ENCODE data around the gene FCRLA. TPM values are rescaled to one million over a fixed set of nuclear protein-coding genes. Genes with fewer than 3 reads are reported as not detected.
"Not testable (repeated sequence)": the region's sequence is repeated elsewhere in the genome, so short reads cannot be mapped to it uniquely, and the experiment has no call there.

FCRLA gene, protein sequence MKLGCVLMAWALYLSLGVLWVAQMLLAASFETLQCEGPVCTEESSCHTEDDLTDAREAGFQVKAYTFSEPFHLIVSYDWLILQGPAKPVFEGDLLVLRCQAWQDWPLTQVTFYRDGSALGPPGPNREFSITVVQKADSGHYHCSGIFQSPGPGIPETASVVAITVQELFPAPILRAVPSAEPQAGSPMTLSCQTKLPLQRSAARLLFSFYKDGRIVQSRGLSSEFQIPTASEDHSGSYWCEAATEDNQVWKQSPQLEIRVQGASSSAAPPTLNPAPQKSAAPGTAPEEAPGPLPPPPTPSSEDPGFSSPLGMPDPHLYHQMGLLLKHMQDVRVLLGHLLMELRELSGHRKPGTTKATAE
- polyA plus RNA-seq (ENCODE audit: insufficient read length) = not detected
- long read RNA-seq, donor 1 = 0 reads
- long read RNA-seq, donor 2 = 0 reads
- long read RNA-seq, donor 3 = 0 reads
- long read RNA-seq, donor 4 = 0 reads
- long read RNA-seq, donor 5 = 0 reads
- long read RNA-seq, donor 6 = 0 reads
- long read RNA-seq, donor 7 = 0 reads
- long read RNA-seq, donor 8 = 0 reads

DNA sequence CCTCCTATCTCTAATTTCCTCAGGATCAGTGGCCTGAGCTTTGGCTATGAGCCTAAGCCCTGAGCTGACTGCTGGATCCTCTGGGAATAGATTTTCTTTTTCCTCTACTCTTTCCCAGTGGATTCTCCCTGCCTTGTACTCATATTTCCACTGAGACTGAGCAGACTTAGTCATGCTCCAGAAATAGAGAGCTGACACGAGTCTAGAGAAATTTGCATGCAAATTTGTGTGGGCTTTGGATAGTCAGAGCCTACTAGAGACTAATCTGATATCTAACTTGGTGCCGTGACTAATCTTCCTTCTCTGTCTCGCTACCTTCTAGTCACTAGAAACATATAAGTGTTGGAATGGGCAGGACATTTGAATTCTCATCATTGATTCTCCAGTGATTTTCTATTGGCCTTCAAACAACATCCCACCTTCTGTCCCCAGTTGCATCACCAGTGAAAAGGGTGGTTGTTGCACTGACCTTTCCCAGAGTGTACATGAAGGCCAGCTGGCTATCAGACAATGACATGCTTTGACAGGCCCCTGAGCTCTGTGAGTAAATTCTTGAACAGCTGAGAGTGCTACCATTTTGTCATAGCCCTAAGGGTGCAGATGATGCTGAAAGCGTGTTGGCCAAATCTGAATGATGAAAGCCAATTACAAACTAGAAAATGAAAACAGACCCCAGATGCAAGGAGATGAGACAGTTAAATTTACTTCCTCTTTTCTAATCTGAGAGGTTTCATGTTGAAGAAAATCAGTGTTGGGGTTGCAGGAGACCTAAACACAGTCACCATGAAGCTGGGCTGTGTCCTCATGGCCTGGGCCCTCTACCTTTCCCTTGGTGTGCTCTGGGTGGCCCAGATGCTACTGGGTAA lies at the start of gene FCRLA:
FCRLA (plus strand) TSS at position 748 of the 866 bp plus-strand sequence; CDS start at position 784, 36 bp downstream.
- DNase-seq = no peak

DNA sequence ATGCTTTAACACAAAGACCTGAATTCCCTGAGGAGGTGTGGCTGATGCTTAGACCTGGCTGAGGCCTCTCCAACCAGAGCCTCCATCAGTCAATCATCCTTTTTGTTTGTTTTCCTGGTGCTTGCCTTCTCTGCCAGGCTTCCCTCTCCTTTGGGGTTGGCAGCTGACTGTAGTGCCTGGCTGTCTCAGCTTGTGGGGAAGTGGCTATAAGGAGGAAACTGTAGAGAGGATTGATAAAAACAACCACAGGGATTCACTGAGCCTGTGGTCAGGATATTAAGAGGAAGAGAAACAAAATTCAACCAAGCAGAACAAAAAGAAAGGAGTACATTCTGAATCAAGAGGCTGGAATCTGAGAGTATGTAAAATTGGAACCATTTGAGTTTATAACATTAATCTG lies 48.5 kb upstream of the FCRLA start:
- DNase-seq = not testable (repeated sequence)

DNA sequence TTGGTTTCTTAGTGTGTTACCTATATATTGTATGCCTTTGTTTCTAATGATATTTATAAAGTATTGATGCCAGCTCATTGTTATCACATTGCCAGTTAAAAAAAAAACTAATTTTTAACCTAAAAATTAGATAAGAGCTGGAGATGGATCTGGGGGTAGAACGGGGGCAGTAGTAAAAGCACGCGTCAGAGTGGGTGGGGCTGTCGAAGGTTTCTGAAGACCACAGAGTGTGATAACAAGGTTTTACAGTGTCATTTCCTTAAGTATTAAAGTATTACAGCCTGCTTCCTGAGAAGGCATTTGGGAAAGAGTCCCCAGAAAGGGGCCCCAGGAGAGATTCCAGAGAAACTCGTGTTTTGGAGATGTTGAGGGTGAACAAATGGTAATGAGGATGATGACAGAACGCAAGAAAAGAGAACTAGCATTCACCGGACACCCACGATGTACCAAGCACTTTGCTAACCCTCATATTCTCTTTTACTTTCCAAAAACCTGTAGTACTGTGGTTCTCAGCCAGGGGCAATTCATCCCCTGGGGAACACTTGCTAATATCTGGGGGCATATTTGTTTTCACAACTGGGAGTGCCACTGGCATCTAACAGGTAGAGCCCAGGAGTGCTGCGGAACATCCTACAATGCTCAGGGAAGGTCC lies 45.2 kb upstream of the FCRLA start:
- not testable (repeated sequence) for DNase-seq

DNA sequence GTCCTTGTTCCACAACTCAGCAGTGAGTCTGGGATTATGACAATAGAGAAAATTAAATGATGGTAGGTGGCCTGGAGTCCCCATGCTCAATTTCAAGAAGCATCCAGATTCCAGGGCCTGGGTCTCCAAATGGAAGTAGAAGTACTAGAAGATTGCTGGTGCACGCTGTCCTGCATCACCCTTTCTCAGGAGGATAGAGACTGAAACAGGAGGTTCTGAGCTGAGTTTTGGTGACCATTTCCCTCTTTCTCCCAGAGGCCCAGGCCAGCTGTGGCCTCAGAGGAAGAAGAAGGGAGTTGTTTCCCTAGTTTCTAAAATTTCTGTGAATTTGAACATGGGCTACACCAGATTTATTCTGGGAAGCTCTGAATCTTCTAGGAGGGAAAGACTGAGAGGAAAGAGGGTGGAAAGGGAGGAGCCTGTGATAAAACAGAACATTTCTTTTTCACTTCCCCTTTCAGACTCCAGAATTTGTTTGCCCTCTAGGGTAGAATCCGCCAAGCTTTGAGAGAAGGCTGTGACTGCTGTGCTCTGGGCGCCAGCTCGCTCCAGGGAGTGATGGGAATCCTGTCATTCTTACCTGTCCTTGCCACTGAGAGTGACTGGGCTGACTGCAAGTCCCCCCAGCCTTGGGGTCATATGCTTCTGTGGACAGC lies 44.2 kb upstream of the FCRLA start, which contains the start of gene FCGR2B:
FCGR2B (plus strand) TSS at position 460 of the 656 bp plus-strand sequence; CDS start at position 559, 99 bp downstream.
- not testable (repeated sequence) for DNase-seq

DNA sequence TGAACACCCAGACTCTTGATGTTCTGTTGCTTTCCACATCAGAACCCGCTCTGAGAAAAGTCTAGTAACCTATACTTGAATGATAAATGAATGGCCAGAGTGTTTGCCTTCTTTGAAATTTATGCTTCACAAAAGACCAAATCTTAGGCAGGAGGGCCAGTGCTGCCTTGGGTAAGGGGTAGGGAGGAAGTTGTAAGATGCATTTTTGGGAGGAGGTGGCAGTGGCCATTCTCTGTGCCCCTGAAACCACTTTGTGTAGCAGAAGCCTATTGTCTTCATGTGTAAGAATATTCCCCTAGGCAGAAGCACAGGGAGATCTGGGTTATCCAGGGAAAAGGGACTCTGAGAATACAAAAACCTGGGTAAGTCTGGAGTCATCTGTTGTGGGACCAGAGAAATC lies 43.5 kb upstream of the FCRLA start:
- DNase-seq = not testable (repeated sequence)

DNA sequence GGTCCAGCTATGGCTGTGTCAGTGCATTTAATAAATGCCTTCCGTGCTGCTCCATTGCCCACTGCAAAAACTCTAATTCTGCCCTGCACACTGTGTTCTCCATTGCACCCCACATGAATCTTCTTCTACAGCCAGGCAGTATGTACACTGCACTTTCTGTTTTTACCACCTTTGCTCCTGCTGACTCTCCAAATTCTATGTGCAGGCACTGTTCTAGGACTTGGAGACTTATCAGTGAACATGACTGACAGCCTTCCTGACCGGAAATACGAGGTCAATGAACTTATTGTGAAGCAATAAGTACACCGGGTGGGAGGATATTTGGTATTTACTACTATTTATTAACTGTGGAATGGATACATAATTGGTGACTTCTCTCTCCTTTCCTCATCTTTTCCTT lies 42.3 kb upstream of the FCRLA start:
- DNase-seq = not testable (repeated sequence)

DNA sequence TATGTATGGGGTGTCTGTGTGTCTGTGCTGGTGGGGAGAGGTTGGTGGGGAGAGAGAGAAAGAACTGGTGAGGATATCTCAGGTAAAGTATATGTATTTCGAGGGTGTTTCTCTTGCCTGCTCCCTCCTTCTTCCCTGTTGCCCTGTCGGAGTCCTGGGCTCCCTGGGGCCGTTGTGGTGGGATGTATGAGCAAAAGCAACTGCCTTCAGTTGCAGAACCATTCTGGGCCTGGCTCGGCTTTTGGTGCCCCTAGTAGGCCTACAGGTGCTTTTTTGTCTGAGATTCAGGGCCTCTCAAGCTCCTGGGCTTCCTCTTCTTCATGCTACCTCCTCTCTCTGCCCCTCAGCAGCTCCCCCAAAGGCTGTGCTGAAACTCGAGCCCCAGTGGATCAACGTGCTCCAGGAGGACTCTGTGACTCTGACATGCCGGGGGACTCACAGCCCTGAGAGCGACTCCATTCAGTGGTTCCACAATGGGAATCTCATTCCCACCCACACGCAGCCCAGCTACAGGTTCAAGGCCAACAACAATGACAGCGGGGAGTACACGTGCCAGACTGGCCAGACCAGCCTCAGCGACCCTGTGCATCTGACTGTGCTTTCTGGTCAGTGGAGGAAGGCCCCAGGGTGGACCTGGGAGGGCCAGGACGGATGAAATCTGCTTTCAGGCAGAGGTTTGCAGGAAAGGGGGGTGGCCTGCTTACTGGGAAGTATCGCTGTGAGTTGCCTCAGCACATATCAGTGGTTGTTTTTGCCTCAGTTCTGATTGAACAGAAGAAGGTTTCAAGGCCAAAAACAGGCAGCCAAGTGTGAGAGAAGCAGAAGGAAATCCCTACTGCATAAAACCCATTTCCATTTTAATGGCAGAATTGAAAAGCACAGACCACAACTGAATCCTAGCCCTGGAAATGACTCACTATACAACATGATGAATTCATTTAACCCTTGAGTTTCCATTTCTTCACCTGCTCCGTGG lies 35.7 kb upstream of the FCRLA start:
- not testable (repeated sequence) for DNase-seq

DNA sequence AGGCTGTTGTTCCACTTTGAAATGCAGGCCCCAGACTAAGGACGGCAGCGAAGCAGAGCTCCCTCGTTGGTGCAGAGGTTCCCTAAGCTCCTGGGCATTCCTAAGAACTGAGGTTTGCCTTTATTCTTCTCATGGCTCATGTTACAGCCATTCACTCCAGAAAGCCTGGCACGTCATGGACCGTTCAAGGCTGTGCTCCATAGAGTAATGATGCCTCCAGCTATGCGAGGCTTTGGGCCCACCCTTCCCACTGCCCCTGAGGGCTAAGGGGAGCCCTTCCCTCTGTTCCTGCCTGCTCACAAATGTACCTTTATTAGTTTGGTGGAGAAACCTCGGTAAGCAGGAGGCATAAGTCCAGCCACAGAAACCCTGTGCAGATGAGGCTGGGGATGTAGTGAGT lies 33.6 kb upstream of the FCRLA start:
- DNase-seq = not testable (repeated sequence)

DNA sequence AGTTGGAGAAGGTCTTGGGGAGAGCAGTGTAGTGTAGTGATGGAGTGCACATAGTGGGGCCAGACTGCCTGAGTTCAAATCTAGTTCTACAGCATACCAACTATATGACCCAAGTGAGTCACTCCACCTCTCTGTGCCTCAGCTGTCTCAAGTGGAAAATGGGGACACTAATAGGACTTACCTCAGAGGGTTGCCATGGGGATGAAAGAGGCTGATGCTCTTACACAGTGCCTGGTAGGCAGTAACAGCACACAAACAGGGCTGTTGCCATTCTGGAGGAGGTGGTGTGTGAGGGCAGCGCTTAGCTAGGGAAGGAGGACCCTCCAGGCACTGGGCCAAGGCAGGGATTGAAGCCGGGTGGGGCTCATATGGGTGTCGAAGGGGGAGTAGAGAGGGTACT lies 32.6 kb upstream of the FCRLA start:
- DNase-seq = not testable (repeated sequence)

DNA sequence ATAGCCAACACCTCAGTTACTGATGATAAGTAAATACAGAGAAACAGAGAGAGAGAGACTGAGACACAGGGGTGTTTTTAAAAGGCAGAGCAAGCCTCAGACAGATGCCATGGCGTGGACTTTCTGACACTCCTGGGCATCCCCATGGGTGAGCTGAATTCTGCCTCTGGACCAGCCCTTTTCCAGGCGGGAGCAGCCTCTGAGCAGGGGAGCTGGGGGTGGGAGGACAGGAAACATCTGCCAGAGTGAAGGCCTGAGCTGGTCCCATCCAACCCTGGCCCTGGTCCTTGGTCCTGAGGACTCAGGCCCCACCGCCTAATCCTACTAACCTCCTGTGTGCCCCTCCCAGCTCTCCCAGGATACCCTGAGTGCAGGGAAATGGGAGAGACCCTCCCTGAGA lies 32.1 kb upstream of the FCRLA start:
- DNase-seq = not testable (repeated sequence)

DNA sequence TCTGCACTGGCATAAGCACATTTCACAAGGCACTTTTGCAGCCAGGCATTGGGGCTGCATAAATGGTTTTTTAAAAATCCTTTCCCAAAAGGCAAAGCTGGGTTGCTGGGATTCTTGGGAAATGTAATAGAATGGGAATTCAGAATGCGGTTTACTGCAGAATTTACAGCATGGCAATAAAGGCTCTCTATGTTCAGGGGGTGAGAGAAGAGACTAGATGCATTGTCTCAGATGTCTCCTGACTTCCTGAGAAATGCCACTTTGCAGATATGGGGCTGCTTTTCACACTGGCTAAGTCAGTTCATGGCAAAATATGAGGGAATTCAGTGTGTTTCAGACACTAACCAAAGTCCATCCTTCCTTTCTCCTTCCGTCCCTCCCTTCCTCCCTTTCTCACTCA lies 30.6 kb upstream of the FCRLA start:
- DNase-seq = no peak

DNA sequence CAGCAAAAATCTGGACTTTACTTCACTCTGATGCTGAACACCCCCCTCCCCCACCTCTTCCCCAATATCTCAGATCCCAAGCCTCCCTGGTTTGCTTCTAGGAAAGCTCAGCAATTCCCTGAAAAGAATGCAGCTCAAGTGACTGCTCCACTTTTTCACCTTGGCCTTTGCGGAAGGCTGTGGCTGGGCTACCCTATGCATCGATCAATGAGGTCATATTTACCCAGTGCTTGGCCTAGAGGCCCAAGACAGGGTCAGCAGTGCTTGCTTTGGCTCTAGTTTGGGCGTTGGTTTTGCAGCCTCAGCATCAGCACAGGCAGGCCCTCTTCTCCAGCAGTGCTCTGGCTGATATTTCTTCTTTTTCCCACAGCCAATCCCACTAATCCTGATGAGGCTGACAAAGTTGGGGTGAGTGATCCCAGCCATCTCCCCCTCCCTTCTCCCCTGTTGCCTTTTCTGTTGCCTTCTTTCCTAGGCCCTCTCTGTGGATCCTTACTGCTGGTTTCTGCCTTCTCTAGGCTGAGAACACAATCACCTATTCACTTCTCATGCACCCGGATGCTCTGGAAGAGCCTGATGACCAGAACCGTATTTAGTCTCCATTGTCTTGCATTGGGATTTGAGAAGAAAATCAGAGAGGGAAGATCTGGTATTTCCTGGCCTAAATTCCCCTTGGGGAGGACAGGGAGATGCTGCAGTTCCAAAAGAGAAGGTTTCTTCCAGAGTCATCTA lies 29.9 kb upstream of the FCRLA start:
- DNase-seq = no peak

DNA sequence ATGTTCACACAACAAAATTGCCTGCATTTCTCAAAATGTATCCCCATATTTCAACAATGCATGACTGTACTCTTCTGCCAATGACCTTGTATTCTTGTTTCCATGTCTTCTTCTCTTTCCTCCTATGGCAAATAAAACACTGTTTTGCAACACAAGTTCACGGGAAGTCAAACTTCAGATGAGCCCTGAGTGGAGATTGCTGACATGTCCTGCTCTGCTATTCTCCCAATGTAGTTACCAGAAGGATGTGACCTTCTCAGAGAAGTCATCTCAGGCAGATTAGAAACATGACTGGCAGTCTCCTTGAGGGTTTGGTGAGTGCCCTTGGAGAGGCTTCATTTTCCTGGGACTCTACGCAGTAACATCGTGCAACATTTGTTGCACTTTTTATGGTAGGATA lies 28.5 kb upstream of the FCRLA start:
- DNase-seq = no peak

DNA sequence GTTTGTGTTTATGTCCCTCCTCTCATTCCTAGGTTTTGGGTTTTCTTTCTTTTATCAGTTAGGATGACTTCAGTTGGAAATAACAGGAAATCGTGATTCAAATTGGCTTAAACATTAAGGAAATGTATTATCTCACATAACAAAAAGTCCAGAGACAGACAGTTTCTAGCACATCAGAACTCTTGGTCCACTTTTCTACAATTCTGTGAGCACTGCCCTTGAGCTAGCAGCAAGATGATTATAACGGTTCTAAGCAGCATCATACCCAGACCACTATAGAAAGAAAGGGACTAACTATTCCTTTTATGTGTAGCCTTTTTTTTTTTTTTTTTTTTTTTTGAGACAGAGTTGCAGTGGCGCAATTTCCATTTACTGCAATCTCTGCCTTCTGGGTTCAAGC lies 25.1 kb upstream of the FCRLA start:
- DNase-seq = no peak

DNA sequence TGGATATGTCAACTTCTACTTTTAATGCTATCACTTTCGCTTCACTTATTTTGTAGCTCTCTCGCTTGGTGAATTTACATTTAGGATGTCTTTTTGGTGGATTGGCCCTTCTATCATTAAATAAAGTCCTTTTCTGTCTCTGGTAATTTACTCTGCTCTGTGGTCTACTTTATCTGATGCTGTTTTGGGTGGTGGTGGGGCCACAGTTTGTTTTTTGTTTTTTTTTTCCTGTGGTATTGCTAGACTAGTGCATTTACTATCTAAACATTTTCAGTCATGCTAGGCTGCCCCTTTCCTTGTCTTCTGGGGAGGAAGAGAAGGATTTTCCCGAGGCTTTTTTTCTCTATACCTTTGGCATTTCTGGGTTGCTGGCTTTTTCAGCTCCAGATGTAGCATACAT lies 18.1 kb upstream of the FCRLA start:
- DNase-seq = no peak

DNA sequence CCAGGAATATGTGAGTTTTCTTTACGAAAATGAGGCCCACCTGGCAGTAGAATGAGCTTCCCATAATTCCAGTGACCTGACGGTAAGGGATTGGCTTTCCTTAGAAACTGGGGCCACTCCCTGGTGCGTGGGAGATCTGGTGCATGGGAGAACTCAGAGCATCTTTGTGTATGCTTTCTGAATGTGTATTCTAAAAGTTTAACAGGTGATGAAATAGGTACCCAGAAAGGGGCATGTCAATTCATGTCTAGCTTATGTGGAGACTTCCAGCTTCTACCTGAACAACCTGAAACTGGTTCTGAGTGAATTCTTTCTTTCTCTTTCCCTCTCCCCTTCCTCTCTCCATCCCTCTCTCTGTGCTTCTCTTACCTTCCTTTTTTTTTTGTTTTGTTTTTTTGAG lies 15.2 kb upstream of the FCRLA start:
- DNase-seq = no peak

DNA sequence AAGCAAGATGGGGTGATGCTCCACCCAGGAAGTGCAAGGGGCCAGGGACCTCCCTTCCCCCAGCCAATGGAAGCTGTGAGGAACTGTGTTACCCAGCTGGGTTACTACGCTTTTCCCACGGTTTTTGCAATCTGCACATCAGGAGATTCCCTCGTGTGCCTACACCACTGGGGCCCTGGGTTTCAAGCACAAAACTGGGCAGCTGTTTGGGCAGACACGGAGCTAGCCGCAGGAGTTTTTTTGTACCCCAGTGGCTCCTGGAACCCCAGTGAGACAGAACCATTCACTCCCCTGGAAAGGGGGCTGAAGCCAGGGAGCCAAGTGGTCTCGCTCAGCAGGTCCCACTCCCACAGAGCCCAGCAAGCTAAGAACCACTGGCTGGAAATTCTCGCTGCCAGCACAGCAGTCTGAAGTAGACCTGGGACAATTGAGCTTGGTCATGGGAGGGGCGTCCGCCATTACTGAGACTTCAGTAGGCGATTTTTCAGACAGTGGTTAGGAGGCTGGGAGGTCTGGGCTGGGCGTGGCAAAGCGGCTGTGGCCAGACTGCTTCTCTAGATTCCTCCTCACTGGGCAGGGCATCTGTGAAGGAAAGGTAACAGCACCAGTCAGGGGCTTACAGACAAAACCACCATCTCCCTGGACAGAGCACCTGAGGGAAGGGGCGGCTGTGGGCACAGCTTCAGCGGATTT lies 13.9 kb upstream of the FCRLA start:
- DNase-seq = not testable (repeated sequence)

DNA sequence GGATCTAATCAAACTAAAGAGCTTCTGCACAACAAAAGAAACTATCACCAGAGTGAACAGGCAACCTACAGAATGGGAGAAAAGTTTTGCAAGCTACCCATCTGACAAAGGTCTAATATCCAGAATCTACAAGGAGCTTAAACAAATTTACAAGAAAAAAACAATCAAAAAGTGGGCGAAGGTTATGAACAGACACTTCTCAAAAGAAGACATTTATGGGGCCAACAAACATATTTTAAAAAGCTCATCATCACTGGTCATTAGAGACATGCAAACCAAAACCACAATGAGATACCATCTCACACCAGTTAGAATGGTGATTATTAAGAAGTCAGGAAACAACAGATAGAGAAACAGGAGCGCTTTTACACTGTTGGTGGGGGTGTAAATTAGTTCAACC lies 8.7 kb upstream of the FCRLA start:
- not testable (repeated sequence) for DNase-seq

DNA sequence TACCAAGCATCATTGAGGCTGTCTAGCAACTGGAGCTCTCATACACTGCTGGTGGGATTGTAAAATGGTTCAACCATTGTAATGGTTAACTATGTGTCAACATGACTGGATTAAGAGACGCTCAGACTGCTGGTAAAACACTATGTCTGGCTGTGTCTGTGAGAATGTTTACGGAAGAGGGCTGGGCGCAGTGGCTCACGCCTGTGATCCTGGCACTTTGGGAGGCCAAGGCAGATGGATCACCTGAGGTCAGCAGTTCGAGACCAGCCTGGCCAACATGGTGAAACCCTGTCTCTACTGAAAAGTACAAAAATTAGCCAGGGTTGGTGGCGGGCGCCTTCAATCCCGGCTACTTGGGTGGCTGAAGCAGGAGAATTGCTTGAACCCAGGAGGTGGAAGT lies 4.8 kb upstream of the FCRLA start:
- peak; percentile 4 for DNase-seq
